K562 (cell line): ENCODE measurements around the gene SAMD10. TPM values are rescaled to one million over a fixed set of nuclear protein-coding genes. Genes with fewer than 3 reads are reported as not detected.

Source experiments
- ARNT ChIP-seq, 2 experiments: fragments of 450-650 bp; IDR thresholded peaks; 2 replicates each; pipeline ENCODE4 v1.6.1; 2016; ENCODE audit warnings: mild to moderate bottlenecking in 1 of 2
- DNMT1 ChIP-seq: fragments of 450-650 bp; IDR thresholded peaks from 2 replicates; pipeline ENCODE4 v1.6.1; 2016; ENCODE audit warnings: antibody characterized with exemption, mild to moderate bottlenecking
- EGR1 ChIP-seq: fragments of 450-650 bp; conservative IDR thresholded peaks from 2 replicates; pipeline ENCODE4 v1.6.1; 2017; ENCODE audit warnings: mild to moderate bottlenecking
- KAT2B ChIP-seq: IDR thresholded peaks from one replicate; pipeline ENCODE4 v1.6.1; 2012; ENCODE audit warnings: low read depth, mild to moderate bottlenecking, control low read depth, inconsistent platforms, low read length, moderate library complexity
- KDM2B ChIP-seq: fragments of 250-450 bp; sonication (Bioruptor Pico); IDR thresholded peaks from 2 replicates; pipeline ENCODE4 v1.8.0; 2021; ENCODE audit warnings: mild to moderate bottlenecking, moderate library complexity
- KDM5B ChIP-seq: fragments of 200-600 bp; sonication (generic); IDR thresholded peaks from 2 replicates; pipeline ENCODE4 v1.6.1; 2012; ENCODE audit warnings: low read depth, mild to moderate bottlenecking, moderate library complexity, low read length, control low read depth, inconsistent platforms; ENCODE audit not compliant: insufficient replicate concordance
- POLR2G ChIP-seq: fragments of 200-400 bp; formaldehyde crosslinking; IDR thresholded peaks from 2 replicates; pipeline ENCODE4 v1.6.1; 2017; ENCODE audit warnings: low read depth, mild to moderate bottlenecking, antibody characterized with exemption, low read length, moderate library complexity
- POLR3A ChIP-seq: IDR thresholded peaks from 2 replicates; pipeline ENCODE4 v1.6.1; 2011; ENCODE audit warnings: borderline replicate concordance, mild to moderate bottlenecking, moderate library complexity; ENCODE audit not compliant: insufficient read length, insufficient read depth; ENCODE audit errors: extremely low read depth
- SAP30 ChIP-seq: fragments of 200-600 bp; sonication (generic); IDR thresholded peaks from 2 replicates; pipeline ENCODE4 v1.6.1; 2012; ENCODE audit warnings: borderline replicate concordance, low read depth, mild to moderate bottlenecking, moderate library complexity, low read length, control low read depth, inconsistent platforms; ENCODE audit not compliant: insufficient read depth, poor library complexity, severe bottlenecking
- TAF1 ChIP-seq: IDR thresholded peaks from 2 replicates; pipeline ENCODE4 v1.6.1; 2011; ENCODE audit warnings: mild to moderate bottlenecking, low read length, moderate library complexity; ENCODE audit not compliant: insufficient read depth, control insufficient read depth, severe bottlenecking; ENCODE audit errors: extremely low read depth
- TAL1 ChIP-seq: fragments of 450-650 bp; IDR thresholded peaks from 2 replicates; pipeline ENCODE4 v1.6.1; 2016; ENCODE audit warnings: mild to moderate bottlenecking
- ZBTB7A ChIP-seq: IDR thresholded peaks from 2 replicates; pipeline ENCODE4 v1.6.1; 2011; ENCODE audit warnings: low read depth, mild to moderate bottlenecking, low read length, moderate library complexity, borderline replicate concordance; ENCODE audit not compliant: control insufficient read depth
- ZFX ChIP-seq: sonication (generic); formaldehyde crosslinking; IDR thresholded peaks from 2 replicates; pipeline ENCODE4 v1.8.0; 2022; ENCODE audit warnings: mild to moderate bottlenecking, missing genetic modification reagents, moderate library complexity
- ZNF212 ChIP-seq: fragments of 450-650 bp; formaldehyde crosslinking; IDR thresholded peaks from 2 replicates; pipeline ENCODE4 v1.4.0; 2020; ENCODE audit warnings: mild to moderate bottlenecking
- ZNF436 ChIP-seq: fragments of 250-450, 450-650 bp; sonication (Bioruptor Pico); formaldehyde crosslinking; IDR thresholded peaks from 2 replicates; pipeline ENCODE4 v1.7.0; 2020; ENCODE audit warnings: mild to moderate bottlenecking
- polyA plus RNA-seq, 8 experiments: library from polyadenylated mRNA; depleted of rRNA in 4 of 8; stranded (reverse) in 5 of 8; unstranded in 3 of 8; fragments of >200 nt; fragmentation: Nextera tagmentation in 2 of 8; fragmentation: Illumina TruSeq in 1 of 8; extraction: Ambion mirVana in 2 of 8; extraction: Trizol in 1 of 8; gene quantifications; 2 replicates each; pipeline versions ENCODE4 v1.2.1 to v1.2.3, GENCODE V29; 2011 to 2014; ENCODE audit warnings: inconsistent platforms in 1 of 8, missing spikeins in 1 of 8
- total RNA-seq, 7 experiments: library from RNA; depleted of rRNA in 6 of 7; stranded (reverse); fragments of >200 nt in 6 of 7; fragmentation: Illumina TruSeq in 2 of 7; extraction: Trizol in 2 of 7; gene quantifications; 2 replicates each; pipeline versions ENCODE4 v1.2.1 to v1.2.3, GENCODE V29; 2011 to 2021; ENCODE audit warnings: low replicate concordance in 1 of 7
- TF ChIP-seq, protein P1 (sequence below): sonication (generic); formaldehyde crosslinking; IDR thresholded peaks from 2 replicates; pipeline ENCODE4 v1.8.1; 2023; ENCODE audit warnings: mild to moderate bottlenecking, missing genetic modification reagents
- TF ChIP-seq, protein P2 (sequence below): fragments of 450-650 bp; formaldehyde crosslinking; IDR thresholded peaks from 2 replicates; pipeline ENCODE4 v1.4.0; 2020; ENCODE audit warnings: mild to moderate bottlenecking
- TF ChIP-seq, protein P3 (sequence below): fragments of 200-800 bp; sonication (Bioruptor generic); IDR thresholded peaks from 2 replicates; pipeline ENCODE4 v1.6.1; 2017; ENCODE audit warnings: missing genetic modification characterization, missing compliant biosample characterization
- TF ChIP-seq, protein P4 (sequence below): fragments of 250-450 bp; sonication (Bioruptor Pico); IDR thresholded peaks from 2 replicates; pipeline ENCODE4 v1.5.0; 2021; ENCODE audit warnings: mild to moderate bottlenecking, borderline replicate concordance

The SAMD10 gene
- total and polyA plus RNA-seq, 9 of the 15 experiments (the other 6 are each of a cell fraction or from before 2014, with no cell fraction given): 0.37 to 15.2 (median 4.8) TPM

DNA sequence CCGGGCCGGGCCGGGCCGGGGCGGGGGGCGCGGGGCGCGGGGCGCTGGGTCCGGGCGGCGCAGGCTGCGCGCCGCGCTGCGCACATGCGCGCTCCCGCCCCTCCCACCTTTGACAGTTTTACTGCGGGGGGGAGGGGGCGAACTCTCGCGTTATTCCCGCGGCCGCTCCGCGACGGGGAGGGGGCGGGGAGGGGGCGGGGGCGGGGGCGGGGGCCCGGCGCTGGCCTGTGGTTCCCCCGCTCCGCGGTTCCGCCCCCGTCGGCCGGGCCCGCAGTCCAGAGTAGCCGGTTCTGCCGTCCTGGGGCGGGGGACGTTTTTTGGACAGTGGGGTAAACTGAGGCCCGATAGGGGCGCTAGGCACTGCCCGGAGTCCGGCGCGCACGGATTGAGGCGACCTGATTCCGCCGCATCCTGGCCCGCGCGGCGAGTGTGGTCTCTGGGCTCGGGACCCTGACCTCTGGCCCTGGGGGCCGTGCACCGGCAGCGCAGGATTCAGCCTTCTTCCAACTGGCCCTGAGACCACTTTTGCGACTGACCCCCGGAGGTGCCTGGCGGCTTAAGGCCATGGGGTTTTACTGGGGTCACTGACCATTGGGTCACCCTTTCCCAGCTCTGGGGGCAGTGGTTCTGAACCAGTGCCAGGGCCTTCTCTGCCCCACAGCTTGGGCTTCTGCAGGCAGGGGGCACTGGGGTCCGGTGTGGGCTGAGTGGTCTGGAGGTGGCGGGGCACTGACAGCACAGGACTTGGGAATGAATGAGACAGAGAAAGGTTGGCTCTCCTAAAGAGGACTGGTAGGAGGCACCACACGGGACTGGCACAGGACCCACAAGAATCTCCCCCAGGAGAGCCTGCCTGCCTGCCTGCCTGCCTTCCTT, 9.4 kb downstream of the SAMD10 start, which contains the start of gene ZNF512B (continued):
- TF ChIP-seq, protein P1, sequence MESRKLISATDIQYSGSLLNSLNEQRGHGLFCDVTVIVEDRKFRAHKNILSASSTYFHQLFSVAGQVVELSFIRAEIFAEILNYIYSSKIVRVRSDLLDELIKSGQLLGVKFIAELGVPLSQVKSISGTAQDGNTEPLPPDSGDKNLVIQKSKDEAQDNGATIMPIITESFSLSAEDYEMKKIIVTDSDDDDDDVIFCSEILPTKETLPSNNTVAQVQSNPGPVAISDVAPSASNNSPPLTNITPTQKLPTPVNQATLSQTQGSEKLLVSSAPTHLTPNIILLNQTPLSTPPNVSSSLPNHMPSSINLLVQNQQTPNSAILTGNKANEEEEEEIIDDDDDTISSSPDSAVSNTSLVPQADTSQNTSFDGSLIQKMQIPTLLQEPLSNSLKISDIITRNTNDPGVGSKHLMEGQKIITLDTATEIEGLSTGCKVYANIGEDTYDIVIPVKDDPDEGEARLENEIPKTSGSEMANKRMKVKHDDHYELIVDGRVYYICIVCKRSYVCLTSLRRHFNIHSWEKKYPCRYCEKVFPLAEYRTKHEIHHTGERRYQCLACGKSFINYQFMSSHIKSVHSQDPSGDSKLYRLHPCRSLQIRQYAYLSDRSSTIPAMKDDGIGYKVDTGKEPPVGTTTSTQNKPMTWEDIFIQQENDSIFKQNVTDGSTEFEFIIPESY (CRISPR knock-in tag): peak; percentile 42; the same call in 1 of the 2 replicates
- TF ChIP-seq SAP30 (peak; percentile 31), ZBTB7A (peak; percentile 79), ARNT (IDR thresholded peaks at IDR 0.05) (no peak), KDM5B (no peak), TAF1 (no peak), POLR3A (no peak), DNMT1 (no peak), KAT2B (no peak), TAL1 (no peak), ZNF436 (CRISPR knock-in tag) (no peak), EGR1 (peak; percentile 70), ZNF212 (no peak), POLR2G (no peak), ZFX (CRISPR knock-in tag) (peak; percentile 12; the same call in 1 of the 2 replicates), KDM2B (CRISPR knock-in tag) (no peak)
- TF ChIP-seq, protein P2, sequence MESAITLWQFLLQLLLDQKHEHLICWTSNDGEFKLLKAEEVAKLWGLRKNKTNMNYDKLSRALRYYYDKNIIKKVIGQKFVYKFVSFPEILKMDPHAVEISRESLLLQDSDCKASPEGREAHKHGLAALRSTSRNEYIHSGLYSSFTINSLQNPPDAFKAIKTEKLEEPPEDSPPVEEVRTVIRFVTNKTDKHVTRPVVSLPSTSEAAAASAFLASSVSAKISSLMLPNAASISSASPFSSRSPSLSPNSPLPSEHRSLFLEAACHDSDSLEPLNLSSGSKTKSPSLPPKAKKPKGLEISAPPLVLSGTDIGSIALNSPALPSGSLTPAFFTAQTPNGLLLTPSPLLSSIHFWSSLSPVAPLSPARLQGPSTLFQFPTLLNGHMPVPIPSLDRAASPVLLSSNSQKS (CRISPR knock-in tag): no peak
- TF ChIP-seq, protein P3, sequence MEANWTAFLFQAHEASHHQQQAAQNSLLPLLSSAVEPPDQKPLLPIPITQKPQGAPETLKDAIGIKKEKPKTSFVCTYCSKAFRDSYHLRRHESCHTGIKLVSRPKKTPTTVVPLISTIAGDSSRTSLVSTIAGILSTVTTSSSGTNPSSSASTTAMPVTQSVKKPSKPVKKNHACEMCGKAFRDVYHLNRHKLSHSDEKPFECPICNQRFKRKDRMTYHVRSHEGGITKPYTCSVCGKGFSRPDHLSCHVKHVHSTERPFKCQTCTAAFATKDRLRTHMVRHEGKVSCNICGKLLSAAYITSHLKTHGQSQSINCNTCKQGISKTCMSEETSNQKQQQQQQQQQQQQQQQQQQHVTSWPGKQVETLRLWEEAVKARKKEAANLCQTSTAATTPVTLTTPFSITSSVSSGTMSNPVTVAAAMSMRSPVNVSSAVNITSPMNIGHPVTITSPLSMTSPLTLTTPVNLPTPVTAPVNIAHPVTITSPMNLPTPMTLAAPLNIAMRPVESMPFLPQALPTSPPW: peak; percentile 98
- TF ChIP-seq, protein P4, sequence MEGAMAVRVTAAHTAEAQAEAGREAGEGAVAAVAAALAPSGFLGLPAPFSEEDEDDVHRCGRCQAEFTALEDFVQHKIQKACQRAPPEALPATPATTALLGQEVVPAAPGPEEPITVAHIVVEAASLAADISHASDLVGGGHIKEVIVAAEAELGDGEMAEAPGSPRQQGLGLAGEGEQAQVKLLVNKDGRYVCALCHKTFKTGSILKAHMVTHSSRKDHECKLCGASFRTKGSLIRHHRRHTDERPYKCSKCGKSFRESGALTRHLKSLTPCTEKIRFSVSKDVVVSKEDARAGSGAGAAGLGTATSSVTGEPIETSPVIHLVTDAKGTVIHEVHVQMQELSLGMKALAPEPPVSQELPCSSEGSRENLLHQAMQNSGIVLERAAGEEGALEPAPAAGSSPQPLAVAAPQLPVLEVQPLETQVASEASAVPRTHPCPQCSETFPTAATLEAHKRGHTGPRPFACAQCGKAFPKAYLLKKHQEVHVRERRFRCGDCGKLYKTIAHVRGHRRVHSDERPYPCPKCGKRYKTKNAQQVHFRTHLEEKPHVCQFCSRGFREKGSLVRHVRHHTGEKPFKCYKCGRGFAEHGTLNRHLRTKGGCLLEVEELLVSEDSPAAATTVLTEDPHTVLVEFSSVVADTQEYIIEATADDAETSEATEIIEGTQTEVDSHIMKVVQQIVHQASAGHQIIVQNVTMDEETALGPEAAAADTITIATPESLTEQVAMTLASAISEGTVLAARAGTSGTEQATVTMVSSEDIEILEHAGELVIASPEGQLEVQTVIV (CRISPR knock-in tag): no peak
